ENCODE results near the gene LNX1. TPM values are rescaled to one million over a fixed set of nuclear protein-coding genes. Genes with fewer than 3 reads are reported as not detected.

The LNX1 gene
- total RNA-seq, 1 donor from 2014 or later: not detected

DNA sequence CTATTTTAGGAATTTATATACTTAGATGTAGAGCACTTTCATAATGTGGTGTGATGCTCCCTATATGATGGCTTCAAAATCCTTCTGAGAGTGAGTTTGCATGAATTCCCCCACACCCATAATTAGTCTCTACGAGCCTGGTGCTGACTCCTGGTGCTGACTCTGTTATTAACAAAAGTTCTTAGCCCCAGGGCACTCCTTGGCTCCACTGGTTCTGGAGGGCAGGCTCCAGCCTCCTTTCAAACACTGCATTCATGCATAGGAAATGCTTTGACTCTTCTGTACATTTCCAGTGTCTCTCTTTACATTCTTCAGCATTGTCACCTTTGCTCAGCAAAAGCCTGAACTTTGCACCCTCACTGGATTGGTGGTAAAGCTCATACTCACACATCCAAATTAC lies 64.0 kb downstream of the LNX1 start:
- H3K27ac Mint-ChIP-seq (ENCODE audit: unreplicated experiment): no peak overlapping the region
- TF ChIP-seq, protein P1, sequence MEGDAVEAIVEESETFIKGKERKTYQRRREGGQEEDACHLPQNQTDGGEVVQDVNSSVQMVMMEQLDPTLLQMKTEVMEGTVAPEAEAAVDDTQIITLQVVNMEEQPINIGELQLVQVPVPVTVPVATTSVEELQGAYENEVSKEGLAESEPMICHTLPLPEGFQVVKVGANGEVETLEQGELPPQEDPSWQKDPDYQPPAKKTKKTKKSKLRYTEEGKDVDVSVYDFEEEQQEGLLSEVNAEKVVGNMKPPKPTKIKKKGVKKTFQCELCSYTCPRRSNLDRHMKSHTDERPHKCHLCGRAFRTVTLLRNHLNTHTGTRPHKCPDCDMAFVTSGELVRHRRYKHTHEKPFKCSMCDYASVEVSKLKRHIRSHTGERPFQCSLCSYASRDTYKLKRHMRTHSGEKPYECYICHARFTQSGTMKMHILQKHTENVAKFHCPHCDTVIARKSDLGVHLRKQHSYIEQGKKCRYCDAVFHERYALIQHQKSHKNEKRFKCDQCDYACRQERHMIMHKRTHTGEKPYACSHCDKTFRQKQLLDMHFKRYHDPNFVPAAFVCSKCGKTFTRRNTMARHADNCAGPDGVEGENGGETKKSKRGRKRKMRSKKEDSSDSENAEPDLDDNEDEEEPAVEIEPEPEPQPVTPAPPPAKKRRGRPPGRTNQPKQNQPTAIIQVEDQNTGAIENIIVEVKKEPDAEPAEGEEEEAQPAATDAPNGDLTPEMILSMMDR (conservative IDR thresholded peaks at IDR 0.05): no peak
- H3K36me3 Mint-ChIP-seq (ENCODE audit: low read depth): no peaks in the 10 kb centered on the region
- DNase-seq (ENCODE audit: low read depth, low spot score): no peak
- H3K27me3 Mint-ChIP-seq (ENCODE audit: low read depth): no peaks in the 10 kb centered on the region
- no peaks in the 10 kb centered on the region for H3K9me3 Mint-ChIP-seq
- H3K4me3 Mint-ChIP-seq: no peak overlapping the region
- peaks cover 28% of the 10 kb centered on the region for H3K4me1 Mint-ChIP-seq

DNA sequence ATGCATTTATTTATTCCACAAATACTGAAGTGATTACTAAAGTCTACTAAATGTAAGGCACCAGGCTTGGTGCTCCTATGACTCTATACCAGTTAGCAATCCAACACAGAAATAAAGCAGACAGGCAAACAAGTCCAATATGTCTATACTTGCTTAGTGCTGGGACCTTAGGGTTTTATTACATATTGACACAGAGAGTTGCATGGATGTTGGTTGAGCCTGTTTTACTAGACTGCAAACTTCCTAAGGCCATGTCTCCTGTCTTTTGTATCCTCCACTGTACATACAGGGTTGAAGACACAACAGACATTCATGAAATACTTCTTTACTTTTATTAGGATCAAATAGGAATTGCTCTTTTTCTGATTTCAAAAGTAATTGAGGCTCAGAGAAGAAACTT lies 69.0 kb downstream of the LNX1 start:
- DNase-seq (ENCODE audit: low read depth, low spot score): no peak
- no peaks in the 10 kb centered on the region for H3K27me3 Mint-ChIP-seq (ENCODE audit: low read depth)

DNA sequence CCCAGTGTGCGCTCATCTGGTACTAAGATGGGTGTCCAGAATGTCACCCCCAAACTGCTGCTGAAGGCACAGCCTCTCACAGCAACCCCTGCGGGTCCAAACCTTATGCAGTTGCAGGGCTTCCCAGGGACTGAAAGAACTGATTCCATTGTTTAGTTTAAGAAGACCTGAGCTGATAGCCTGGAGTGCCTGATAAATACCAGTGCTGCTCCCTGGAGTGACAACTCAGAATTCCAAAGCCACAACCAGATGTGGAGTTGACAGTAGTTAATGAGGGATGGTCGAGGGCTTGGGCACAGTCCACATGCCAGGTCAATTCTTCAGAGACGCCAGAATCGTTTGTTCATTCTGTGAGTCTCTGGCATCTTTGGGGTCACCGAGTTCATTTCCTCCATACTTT lies 71.2 kb downstream of the LNX1 start:
- Mint-ChIP-seq H3K27ac (ENCODE audit: unreplicated experiment) (no peak overlapping the region), H3K4me1 (peaks cover 6% of the 10 kb centered on the region), H3K4me3 (no peak overlapping the region), H3K9me3 (no peaks in the 10 kb centered on the region), H3K27me3 (ENCODE audit: low read depth) (no peaks in the 10 kb centered on the region), H3K36me3 (ENCODE audit: low read depth) (no peaks in the 10 kb centered on the region)
- TF ChIP-seq, protein P1 (conservative IDR thresholded peaks at IDR 0.05): no peak
- no peak for DNase-seq (ENCODE audit: low read depth, low spot score)

More for the DNA sequence above, 69.0 kb downstream of the LNX1 start:
- no peak overlapping the region for H3K27ac Mint-ChIP-seq (ENCODE audit: unreplicated experiment)
- TF ChIP-seq, protein P1 (conservative IDR thresholded peaks at IDR 0.05): no peak
- no peaks in the 10 kb centered on the region for H3K9me3 Mint-ChIP-seq
- peaks cover 18% of the 10 kb centered on the region for H3K4me1 Mint-ChIP-seq
- no peak overlapping the region for H3K4me3 Mint-ChIP-seq
- no peaks in the 10 kb centered on the region for H3K36me3 Mint-ChIP-seq (ENCODE audit: low read depth)

- TF ChIP-seq, protein P1 (conservative IDR thresholded peaks at IDR 0.05): no peak
- H3K9me3 Mint-ChIP-seq: peaks cover under 1% of the 10 kb centered on the region
- H3K4me1 Mint-ChIP-seq: peaks cover 6% of the 10 kb centered on the region
- H3K36me3 Mint-ChIP-seq (ENCODE audit: low read depth): no peaks in the 10 kb centered on the region
- no peak overlapping the region for H3K4me3 Mint-ChIP-seq
- no peak for DNase-seq (ENCODE audit: low read depth, low spot score)
- H3K27me3 Mint-ChIP-seq (ENCODE audit: low read depth): no peaks in the 10 kb centered on the region
- no peak overlapping the region for H3K27ac Mint-ChIP-seq (ENCODE audit: unreplicated experiment)
These were observed 72.5 kb downstream of the LNX1 start for GRCh38 chr4:53518807-53519206.

- H3K9me3 Mint-ChIP-seq: peaks cover 2% of the 10 kb centered on the region
- H3K27me3 Mint-ChIP-seq (ENCODE audit: low read depth): no peaks in the 10 kb centered on the region
- H3K4me3 Mint-ChIP-seq: no peak overlapping the region
- no peak overlapping the region for H3K27ac Mint-ChIP-seq (ENCODE audit: unreplicated experiment)
- TF ChIP-seq, protein P1 (conservative IDR thresholded peaks at IDR 0.05): no peak
- no peaks in the 10 kb centered on the region for H3K36me3 Mint-ChIP-seq (ENCODE audit: low read depth)
- H3K4me1 Mint-ChIP-seq: peaks cover 2% of the 10 kb centered on the region
- DNase-seq (ENCODE audit: low read depth, low spot score): no peak
These were observed 76.2 kb downstream of the LNX1 start for GRCh38 chr4:53515076-53515475.

- H3K9me3 Mint-ChIP-seq: peaks cover 2% of the 10 kb centered on the region
- TF ChIP-seq, protein P1 (conservative IDR thresholded peaks at IDR 0.05): no peak
- H3K27ac Mint-ChIP-seq (ENCODE audit: unreplicated experiment): no peak overlapping the region
- no peaks in the 10 kb centered on the region for H3K4me1 Mint-ChIP-seq
- H3K36me3 Mint-ChIP-seq (ENCODE audit: low read depth): no peaks in the 10 kb centered on the region
- no peaks in the 10 kb centered on the region for H3K27me3 Mint-ChIP-seq (ENCODE audit: low read depth)
- no peak overlapping the region for H3K4me3 Mint-ChIP-seq
- DNase-seq (ENCODE audit: low read depth, low spot score): no peak
These were observed 76.8 kb downstream of the LNX1 start for GRCh38 chr4:53514509-53514908.
